Activated T-cell treated with anti-CD3 and anti-CD28 coated beads, Interleukin-2, amount 50 U/mL, for 48 hours (primary cell): ENCODE results near the gene RBM28.
"Not testable (repeated sequence)": the region's sequence is repeated elsewhere in the genome, so short reads cannot be mapped to it uniquely, and the experiment has no call there.

Source experiments
- DNase-seq, 2 experiments: peaks; one replicate each; pipeline ENCODE4 v3.0.0-alpha.2; 2020

The RBM28 gene

GRCh38 chr7:128280451-128280850 is 63.3 kb downstream of the RBM28 start:
- DNase-seq: not testable (repeated sequence)

- DNase-seq: no peak
These were observed 64.5 kb downstream of the RBM28 start for GRCh38 chr7:128279124-128279713.

DNA sequence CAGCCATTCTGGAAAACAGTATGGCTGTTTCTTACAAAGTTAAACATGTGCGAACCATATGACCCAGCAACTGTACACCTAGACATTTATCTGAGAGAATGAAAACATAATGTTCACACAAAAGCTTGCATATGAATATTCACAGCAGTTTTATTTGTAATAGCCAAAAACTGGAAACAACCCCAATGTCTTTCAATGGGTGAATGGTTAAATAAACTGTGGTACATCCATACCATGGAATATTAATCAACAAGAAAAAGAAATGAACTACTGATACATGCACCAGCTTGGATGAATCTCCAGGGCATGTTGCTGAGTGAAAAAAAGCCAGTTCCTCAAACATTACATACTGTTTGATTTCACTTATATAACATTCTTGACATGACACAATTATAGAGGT is 65.3 kb downstream of the RBM28 start:
- no peak for DNase-seq

DNA sequence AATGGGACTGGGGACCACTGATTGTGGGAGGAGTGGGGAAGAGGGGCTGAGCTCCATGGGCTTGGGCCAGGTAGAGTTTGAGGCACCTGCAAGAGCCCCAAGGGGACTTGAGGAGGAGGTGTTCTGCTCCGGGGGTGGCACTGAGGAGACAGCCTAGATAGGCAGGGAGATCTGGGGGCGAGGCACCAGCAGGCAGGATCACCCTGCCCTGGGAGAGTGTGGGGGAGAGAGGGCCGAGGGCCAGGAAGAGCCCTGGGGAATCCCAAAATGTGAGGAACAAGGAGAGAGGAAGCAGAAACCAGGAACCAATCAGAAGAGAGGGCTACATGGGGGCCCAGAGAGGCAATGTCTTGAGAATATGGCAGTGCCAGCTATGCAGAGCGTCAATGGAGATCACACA is 68.0 kb downstream of the RBM28 start:
- DNase-seq: no peak

GRCh38 chr7:128274884-128275603 is 68.7 kb downstream of the RBM28 start:
- DNase-seq: no peak

GRCh38 chr7:128274246-128274883 is 69.3 kb downstream of the RBM28 start:
- DNase-seq: no peak

- DNase-seq: no peak
These were observed 71.7 kb downstream of the RBM28 start for GRCh38 chr7:128271942-128272481.

DNA sequence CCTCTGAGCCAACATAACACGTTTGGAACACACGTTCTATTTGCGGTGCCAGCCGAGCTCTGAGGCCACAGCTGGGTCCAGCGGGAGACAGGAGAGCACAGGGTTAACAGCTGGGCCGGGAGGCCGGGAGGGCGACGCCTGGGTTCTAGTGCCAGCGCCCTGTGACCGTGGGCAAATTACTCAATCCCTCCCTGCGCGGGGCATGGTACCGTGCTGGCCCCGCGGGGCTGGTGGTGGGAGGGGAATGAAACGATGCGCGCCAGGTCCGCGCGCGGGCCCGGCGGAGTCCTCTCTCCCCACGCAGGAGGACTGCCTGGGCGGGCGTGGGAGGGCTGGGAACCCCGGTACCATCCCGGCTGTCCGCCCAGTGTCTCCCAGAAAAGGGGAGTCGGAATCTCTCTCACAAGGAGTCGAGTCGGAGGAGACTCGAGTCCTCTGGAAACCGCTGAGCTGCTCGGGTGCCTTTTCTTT is 72.2 kb downstream of the RBM28 start:
- no peak for DNase-seq

DNA sequence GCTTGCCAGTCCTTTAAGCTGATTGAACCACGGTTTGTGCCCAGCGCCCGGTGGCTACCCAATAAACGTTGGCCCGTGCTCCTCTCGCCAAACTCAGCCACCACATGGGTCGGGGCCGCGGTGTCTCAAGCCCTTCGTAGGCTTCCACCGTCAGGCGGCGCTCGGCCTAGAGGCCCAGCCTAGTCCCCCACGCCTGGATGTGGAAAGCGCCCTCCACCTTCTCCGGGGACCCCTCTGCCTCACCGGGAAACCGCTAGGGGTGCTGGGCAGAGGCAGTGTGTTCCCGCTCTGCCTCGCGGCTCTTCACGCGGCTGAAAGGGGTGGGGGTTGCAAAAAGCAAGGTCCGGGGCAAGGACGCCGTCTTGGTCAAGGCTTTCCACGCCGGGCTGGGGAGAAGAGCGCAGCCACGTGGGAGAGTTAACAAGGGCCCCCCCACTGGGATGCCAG is 72.9 kb downstream of the RBM28 start:
- DNase-seq: no peak

DNA sequence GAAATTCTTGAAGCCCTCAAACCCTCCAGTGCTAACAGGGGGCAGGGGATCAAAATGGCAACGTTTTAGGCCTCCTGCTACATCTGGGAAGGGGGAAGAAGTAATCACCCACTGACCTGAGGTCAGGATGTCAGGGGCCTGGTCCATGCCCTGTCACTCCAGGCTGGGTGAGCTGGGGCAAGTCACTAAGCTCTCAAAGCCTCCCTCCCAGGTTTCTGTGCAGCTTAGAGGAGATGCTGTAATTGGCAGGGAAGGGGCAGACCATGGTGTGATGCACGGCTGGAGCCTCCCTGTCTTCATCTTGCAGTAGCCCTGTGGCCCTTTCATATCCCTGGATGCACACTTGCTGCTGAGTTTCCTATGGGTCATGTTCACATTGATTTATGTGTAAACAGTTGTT is 75.5 kb downstream of the RBM28 start:
- no peak for DNase-seq

DNA sequence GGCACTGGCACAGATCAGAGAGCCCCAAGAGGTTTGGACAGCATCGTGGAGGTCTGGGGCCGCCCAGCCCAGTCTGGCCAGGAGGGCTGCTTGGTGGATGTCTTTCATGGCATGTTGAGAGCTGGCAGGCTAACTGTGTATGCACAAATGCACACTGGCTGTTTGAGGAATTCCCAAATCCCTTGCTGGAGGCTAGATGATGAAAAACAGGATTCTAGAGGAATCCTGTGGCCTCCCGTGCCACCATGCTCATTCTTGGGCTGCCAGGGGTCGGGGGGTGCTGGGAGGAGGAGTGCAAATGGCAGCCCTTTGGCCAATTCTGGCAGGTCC is 76.1 kb downstream of the RBM28 start:
- DNase-seq: no peak

DNA sequence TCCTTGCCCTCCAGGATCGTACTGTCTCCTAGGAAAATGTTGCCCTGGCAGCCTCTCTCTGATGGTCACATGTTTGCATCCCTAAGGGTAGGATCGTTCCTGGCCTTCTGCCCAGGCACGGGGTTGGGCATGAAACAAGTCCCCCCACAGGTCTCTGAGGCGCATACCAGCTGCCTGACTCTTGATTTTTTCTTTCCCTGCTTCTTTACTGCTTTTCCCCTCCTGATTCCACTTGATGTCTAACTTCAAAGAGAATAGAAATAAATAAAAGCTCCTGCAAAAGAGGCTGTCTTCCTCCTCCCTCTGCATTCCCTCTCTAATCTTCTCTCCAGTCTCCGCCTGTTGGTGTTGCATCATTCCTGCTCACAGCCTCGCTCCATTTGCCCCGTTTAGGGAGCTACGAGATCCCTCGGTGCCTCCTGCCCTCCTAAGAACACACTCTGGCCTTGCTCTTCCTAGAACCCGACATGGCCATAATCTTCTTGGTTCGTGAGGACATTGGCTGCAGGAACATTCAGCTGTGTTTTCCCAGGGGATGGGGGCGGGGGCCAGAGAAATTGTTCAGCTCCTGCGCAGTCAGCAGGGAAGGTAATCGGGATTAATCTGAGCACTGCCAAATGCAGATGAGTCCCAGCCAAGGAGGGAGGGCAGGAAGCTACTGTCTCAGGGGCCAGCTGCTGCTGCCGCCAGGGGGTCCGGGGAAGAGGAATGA is 76.7 kb downstream of the RBM28 start:
- DNase-seq: no peak

DNA sequence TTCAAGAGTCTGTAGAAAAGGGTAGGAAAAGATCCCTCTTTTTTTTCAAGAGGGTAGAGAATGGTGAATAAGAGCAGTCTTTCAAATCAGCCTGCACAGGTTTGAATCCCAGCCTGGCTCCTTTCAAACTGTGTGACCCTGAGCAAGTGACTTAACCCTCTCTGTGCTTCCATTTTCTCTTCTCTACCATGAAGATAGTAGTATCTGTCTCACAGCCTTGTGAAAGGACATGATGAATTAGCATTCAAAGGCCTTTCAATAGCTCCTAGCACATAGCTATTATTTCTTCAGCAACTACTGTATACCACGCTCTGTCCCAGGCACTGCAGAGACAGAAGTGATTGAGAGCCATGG is 77.2 kb downstream of the RBM28 start:
- no peak for DNase-seq

DNA sequence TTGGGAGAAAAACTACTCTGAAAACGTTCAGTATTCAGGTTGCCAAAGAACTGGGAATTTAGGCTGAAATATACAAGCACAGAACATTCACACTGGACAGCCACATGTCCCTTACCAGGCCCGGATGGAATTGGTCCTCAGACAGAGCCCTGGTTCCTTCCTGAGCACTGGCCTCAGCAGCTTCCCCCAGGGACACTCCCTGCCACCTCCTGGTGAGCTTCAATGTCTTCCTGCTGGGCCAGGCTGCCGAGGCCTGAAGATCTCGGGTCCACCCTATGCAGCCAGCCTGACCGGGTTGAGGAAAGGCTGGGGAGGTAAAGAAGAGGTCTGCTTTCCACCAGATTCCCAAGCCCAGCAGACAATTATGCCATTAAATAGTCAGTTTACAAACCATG is 77.8 kb downstream of the RBM28 start:
- DNase-seq: no peak

- no peak for DNase-seq
These were observed 78.4 kb downstream of the RBM28 start for GRCh38 chr7:128265156-128265905.

DNA sequence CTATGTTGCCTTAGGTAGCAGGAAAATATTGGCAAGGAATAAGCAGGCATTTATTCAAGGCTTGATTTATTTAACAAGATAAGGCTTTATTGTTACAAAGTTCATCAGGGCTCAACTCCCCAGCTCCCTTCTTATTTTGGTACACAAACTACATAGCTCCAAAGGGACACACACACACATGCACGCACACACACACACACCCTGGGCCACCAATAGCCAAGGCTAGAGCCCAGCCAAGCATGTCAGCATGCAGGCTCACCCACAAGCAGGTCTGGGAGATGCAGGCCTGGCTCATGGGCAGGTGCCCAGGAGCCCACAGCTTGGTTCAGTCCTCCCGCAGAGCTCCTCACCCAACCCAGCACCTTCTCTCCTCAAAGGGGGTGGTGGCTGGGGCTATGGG is 79.2 kb downstream of the RBM28 start:
- no peak for DNase-seq

DNA sequence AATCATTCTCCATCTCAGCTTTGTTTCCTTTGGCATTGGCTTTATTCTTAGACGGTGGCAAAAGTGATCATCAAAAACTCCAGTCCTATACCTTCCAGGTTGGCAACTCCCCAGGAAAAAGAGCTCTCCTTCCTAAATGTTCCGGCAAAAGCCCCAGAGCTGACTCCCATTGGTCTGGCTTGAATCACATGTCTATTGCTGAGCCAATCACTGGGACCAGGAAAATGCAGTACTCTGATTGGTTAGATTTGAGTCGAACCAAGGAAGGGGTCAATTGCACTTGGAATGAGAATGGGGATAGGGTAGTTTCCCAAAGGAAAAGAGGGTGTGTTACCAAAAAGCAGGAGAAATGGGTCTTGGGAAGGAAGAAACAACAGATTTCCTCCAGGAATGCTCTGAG is 80.3 kb downstream of the RBM28 start:
- no peak for DNase-seq

- DNase-seq: no peak
These were observed 81.3 kb downstream of the RBM28 start for GRCh38 chr7:128262273-128263028.

GRCh38 chr7:128260069-128260795 is 83.5 kb downstream of the RBM28 start:
- DNase-seq: no peak

DNA sequence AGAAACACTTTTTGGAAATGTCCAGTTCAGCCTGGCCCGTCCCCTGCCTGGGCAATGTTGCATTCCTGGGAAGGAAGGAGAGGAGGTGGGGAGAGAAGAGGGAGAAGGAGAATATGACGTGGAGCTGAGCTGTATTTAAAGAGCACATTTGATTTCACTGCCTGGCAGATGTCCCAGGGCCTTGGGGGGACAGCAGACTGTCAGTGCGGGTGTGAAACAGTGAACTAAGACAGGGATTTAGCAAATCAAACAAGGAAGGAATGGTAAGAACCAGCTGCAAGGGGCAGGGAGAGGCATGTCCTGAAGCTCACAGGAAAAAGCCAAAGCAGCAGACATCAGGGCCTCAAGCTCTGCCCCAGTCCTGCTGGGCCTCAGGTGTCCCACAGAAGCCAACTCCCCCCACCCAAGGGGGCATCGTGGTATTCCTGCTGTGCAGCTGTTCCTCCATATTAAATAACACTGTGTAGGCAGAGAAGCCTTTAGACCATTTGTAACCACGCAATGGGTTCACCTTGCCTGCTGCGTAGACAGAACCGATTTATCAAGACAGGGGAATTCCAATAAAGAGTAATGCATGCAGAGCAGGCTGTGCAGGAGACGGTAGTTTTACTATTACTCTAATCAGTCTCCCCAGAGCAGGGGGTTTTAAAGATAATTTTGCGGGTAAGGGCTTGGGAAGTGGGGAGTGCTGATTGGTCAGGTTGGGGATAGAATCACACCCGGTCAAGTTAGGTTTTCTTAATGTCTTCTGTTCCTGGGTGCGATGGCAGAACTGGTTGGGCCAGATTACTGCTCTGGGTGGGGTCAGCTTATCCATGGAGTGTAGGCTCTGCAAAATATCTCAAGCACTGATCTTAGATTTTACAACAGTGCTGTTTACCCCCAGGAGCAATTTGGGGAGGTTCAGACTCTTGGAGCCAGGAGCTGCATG is 84.3 kb downstream of the RBM28 start:
- DNase-seq: no peak
